Measurements from ENCODE around the gene PRKCE.

DNA sequence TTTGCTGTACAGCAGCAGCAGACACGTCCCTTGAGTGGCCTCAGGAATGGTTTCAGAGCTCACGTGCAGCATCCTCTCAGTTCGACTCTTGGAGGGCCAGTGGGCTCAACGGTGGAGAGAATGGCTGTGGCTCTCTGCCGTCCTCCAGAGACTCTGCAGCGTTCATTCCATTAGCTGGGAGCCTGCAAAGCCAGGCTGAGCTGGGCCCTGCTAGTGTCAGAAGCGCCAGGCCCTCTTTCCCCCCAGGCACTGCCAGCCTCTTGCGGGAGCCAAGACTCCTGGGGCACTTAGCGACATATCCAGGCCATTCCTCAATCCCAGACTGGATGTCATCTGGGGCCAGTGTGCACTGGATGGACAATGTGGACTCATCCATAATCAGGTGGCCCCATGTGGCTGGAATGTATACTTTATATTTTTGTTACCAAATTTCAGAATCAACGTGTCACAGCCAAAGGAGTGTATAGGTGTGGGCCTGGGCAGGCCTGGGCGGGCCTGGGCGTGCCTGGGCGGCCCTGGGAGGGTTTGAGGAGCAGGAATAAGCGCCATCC lies 520.6 kb downstream of the PRKCE start:
- TF ChIP-seq POLR2A (IDR thresholded peaks at IDR 0.05; ENCODE audit: low read depth, low read length) (no peak), POLR2AphosphoS5 (IDR thresholded peaks at IDR 0.05; ENCODE audit: low read depth, low read length) (no peak)
